ENCODE data around the gene MAPK8IP3.
A peak's percentile ranks its signal among the peaks of the same experiment; 100 is the strongest.

The MAPK8IP3 gene

GRCh38 chr16:1741553-1742165, 35.7 kb downstream of the MAPK8IP3 start:
- H3K4me3 ChIP-seq (ENCODE audit: low read depth, low read length): no peak overlapping the region
- no peaks in the 10 kb centered on the region for H3K27me3 ChIP-seq (ENCODE audit: control insufficient read depth, insufficient read depth, low read length)
- H3K9ac ChIP-seq (ENCODE audit: low read depth, low read length): no peak overlapping the region
- H3K36me3 ChIP-seq (ENCODE audit: control insufficient read depth, insufficient read depth, low read length): peaks cover 14% of the 10 kb centered on the region; the same call in 1 of the 2 replicates
- H3K4me1 ChIP-seq (ENCODE audit: control insufficient read depth, insufficient read depth, low read length): no peaks in the 10 kb centered on the region
- H3K9me3 ChIP-seq (ENCODE audit: control insufficient read depth, insufficient read depth, low read length): peaks cover 32% of the 10 kb centered on the region
- H3K27ac ChIP-seq (ENCODE audit: low read depth, low read length): no peak overlapping the region

DNA sequence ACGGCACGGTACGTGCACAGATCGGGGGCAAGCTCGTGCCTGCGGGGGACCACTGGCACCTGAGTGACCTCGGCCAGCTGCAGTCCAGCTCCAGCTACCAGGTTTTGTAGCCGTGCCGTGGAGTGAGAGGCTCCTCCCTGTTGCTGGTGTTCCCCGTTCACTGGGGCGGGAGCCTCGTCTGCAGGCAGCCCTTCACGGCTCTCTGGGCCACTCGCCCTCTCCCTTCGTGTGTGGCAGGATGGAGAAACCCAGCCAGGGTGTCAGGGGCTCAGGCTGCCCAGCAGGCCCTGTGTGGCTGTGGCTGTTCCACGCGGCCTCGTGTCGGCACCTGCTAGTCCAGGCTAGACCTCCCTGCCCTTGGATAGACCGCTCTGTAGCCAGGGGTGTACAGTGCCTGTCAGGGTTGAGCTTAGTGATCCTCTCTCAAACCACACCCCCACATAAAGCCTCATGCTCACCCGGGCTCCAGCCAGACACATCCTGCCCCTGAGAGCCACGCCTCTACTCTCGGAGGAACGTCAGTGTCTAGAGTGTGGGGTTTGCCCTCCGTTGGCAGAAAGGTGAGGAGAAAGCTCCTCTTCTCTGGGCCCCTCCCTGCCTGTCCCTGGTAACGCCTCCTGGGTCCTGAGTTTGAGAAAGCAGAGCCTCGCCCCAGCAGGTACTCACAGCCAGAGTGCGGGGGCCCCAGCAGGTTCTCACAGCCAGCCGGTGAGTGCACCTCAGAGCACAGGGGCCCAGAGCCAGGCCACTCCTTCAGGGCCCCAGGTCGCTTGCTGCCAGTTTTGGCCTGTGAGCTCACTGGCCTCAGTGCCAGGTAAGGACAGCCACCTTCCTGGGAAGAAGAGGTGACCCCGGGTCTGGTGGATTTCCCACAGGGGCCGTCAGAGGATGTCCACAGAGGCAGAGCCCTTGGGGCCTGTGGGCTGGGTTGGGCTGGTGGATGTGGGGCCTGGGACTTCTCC, 37.7 kb downstream of the MAPK8IP3 start:
- H3K9ac ChIP-seq (ENCODE audit: low read depth, low read length): no peak overlapping the region
- H3K27me3 ChIP-seq (ENCODE audit: control insufficient read depth, insufficient read depth, low read length): no peaks in the 10 kb centered on the region
- no peaks in the 10 kb centered on the region for H3K4me1 ChIP-seq (ENCODE audit: control insufficient read depth, insufficient read depth, low read length)
- peaks cover 19% of the 10 kb centered on the region for H3K36me3 ChIP-seq (ENCODE audit: control insufficient read depth, insufficient read depth, low read length)
- H3K4me3 ChIP-seq (ENCODE audit: low read depth, low read length): no peak overlapping the region
- peaks cover 12% of the 10 kb centered on the region for H3K9me3 ChIP-seq (ENCODE audit: control insufficient read depth, insufficient read depth, low read length)
- no peak overlapping the region for H3K27ac ChIP-seq (ENCODE audit: low read depth, low read length)

- peaks cover 5% of the 10 kb centered on the region for H3K9me3 ChIP-seq (ENCODE audit: control insufficient read depth, insufficient read depth, low read length)
- no peak overlapping the region for H3K4me3 ChIP-seq (ENCODE audit: low read depth, low read length)
- no peak overlapping the region for H3K9ac ChIP-seq (ENCODE audit: low read depth, low read length)
- no peaks in the 10 kb centered on the region for H3K4me1 ChIP-seq (ENCODE audit: control insufficient read depth, insufficient read depth, low read length)
- peaks cover 27% of the 10 kb centered on the region for H3K36me3 ChIP-seq (ENCODE audit: control insufficient read depth, insufficient read depth, low read length)
- H3K27me3 ChIP-seq (ENCODE audit: control insufficient read depth, insufficient read depth, low read length): no peaks in the 10 kb centered on the region
- no peak overlapping the region for H3K27ac ChIP-seq (ENCODE audit: low read depth, low read length)
These were observed 38.4 kb downstream of the MAPK8IP3 start for GRCh38 chr16:1744338-1744840.

DNA sequence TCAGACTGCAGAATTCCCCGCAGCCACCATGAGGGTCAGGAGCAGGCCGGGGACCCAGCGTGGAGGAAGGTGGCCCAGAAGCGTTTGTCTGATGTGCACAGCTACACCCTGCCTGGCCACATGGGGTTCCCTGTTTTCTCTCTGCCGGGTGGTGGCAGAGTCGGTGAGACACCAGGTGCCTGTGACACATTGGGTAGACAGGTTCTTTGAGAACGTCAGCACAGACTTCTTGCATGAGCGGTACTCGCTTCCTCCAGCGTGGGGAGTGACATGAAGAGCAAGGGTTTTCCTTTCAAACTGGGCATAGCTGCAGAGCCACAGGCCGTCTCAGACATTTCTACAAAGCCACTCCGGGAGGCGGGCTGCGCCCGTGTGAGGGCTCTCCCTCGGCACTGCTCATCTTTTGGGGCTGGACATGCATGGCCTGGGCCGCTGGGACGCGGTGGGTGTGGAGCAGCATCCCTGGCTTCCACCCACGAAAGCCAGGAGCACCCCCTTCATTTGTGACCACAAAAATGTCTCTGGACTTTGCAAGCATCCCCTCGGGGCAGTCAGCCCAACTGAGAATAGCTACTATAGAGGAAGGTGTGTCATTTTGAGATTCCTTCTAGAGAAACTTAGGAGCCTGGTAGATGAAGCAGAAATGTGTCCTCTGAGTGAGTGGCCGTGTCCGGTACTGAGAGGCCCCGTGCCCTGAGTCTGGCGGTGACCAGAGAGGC, 39.3 kb downstream of the MAPK8IP3 start:
- Histone ChIP-seq H3K4me3 (ENCODE audit: low read depth, low read length) (no peak overlapping the region), H3K9me3 (ENCODE audit: control insufficient read depth, insufficient read depth, low read length) (no peaks in the 10 kb centered on the region), H3K4me1 (ENCODE audit: control insufficient read depth, insufficient read depth, low read length) (no peaks in the 10 kb centered on the region), H3K9ac (ENCODE audit: low read depth, low read length) (no peak overlapping the region), H3K27ac (ENCODE audit: low read depth, low read length) (peak overlapping the region; percentile 6), H3K36me3 (ENCODE audit: control insufficient read depth, insufficient read depth, low read length) (peaks cover 31% of the 10 kb centered on the region), H3K27me3 (ENCODE audit: control insufficient read depth, insufficient read depth, low read length) (no peaks in the 10 kb centered on the region)

GRCh38 chr16:1745900-1746692, 40.1 kb downstream of the MAPK8IP3 start:
- Histone ChIP-seq H3K27ac (ENCODE audit: low read depth, low read length) (peak overlapping the region; percentile 6), H3K27me3 (ENCODE audit: control insufficient read depth, insufficient read depth, low read length) (no peaks in the 10 kb centered on the region), H3K4me3 (ENCODE audit: low read depth, low read length) (no peak overlapping the region), H3K4me1 (ENCODE audit: control insufficient read depth, insufficient read depth, low read length) (no peaks in the 10 kb centered on the region), H3K36me3 (ENCODE audit: control insufficient read depth, insufficient read depth, low read length) (peaks cover 31% of the 10 kb centered on the region), H3K9ac (ENCODE audit: low read depth, low read length) (no peak overlapping the region), H3K9me3 (ENCODE audit: control insufficient read depth, insufficient read depth, low read length) (no peaks in the 10 kb centered on the region)

DNA sequence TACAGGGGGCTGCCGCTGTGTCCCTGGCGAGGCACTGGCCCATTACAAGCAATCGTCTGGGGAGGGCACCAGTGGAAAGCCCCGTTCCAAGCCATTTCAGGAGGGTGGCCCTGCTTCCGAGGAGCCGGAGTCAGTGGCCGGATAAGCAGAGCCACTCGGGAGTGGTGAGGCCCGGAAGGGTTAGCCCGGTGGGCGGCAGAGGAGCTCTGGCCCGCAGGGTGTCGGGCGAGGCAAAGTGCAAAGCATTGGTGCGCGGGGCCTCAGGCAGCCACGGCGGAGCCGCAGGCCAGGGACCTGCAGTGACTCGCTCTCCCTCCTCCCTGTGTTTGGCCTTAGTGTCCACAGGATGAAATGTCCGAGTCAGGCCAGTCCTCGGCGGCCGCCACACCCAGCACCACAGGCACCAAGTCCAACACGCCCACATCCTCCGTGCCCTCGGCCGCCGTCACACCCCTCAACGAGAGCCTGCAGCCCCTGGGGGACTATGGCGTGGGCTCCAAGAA, 40.7 kb downstream of the MAPK8IP3 start:
- H3K27me3 ChIP-seq (ENCODE audit: control insufficient read depth, insufficient read depth, low read length): no peaks in the 10 kb centered on the region
- H3K36me3 ChIP-seq (ENCODE audit: control insufficient read depth, insufficient read depth, low read length): peaks cover 36% of the 10 kb centered on the region
- H3K9me3 ChIP-seq (ENCODE audit: control insufficient read depth, insufficient read depth, low read length): no peaks in the 10 kb centered on the region
- no peaks in the 10 kb centered on the region for H3K4me1 ChIP-seq (ENCODE audit: control insufficient read depth, insufficient read depth, low read length)
- no peak overlapping the region for H3K27ac ChIP-seq (ENCODE audit: low read depth, low read length)
- H3K4me3 ChIP-seq (ENCODE audit: low read depth, low read length): no peak overlapping the region
- no peak overlapping the region for H3K9ac ChIP-seq (ENCODE audit: low read depth, low read length)

GRCh38 chr16:1747934-1748333, 41.9 kb downstream of the MAPK8IP3 start:
- Histone ChIP-seq H3K9me3 (ENCODE audit: control insufficient read depth, insufficient read depth, low read length) (no peaks in the 10 kb centered on the region), H3K27ac (ENCODE audit: low read depth, low read length) (no peak overlapping the region), H3K36me3 (ENCODE audit: control insufficient read depth, insufficient read depth, low read length) (peaks cover 42% of the 10 kb centered on the region), H3K27me3 (ENCODE audit: control insufficient read depth, insufficient read depth, low read length) (no peaks in the 10 kb centered on the region), H3K4me3 (ENCODE audit: low read depth, low read length) (no peak overlapping the region), H3K9ac (ENCODE audit: low read depth, low read length) (no peak overlapping the region), H3K4me1 (ENCODE audit: control insufficient read depth, insufficient read depth, low read length) (no peaks in the 10 kb centered on the region)

GRCh38 chr16:1749152-1750117, 43.4 kb downstream of the MAPK8IP3 start:
- no peak overlapping the region for H3K27ac ChIP-seq (ENCODE audit: low read depth, low read length)
- peaks cover 35% of the 10 kb centered on the region for H3K36me3 ChIP-seq (ENCODE audit: control insufficient read depth, insufficient read depth, low read length)

DNA sequence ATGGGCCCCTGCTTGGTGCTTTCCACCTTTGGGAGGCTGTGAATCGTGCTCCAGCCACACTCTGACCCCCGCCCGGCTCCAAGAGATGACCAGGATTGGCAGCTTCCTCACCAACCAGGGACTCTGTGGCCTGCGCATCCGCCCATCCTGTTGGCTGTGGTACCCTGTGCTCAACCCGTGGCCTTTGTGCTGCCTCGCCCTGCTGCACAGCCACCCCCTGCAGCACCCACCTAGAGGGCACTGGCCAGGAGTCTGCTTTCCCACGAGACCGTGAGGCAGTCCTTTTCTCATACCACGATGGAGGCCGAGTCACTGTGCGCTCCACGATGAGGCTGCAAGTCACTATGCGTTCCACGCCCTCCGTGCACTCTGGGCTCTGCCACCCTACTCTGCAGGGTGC, 46.0 kb downstream of the MAPK8IP3 start:
- Histone ChIP-seq H3K27ac (ENCODE audit: low read depth, low read length) (no peak overlapping the region), H3K27me3 (ENCODE audit: control insufficient read depth, insufficient read depth, low read length) (no peaks in the 10 kb centered on the region), H3K36me3 (ENCODE audit: control insufficient read depth, insufficient read depth, low read length) (peaks cover 35% of the 10 kb centered on the region), H3K4me3 (ENCODE audit: low read depth, low read length) (no peak overlapping the region), H3K9ac (ENCODE audit: low read depth, low read length) (no peak overlapping the region), H3K9me3 (ENCODE audit: control insufficient read depth, insufficient read depth, low read length) (no peaks in the 10 kb centered on the region), H3K4me1 (ENCODE audit: control insufficient read depth, insufficient read depth, low read length) (no peaks in the 10 kb centered on the region)

More at GRCh38 chr16:1749152-1750117, 43.4 kb downstream of the MAPK8IP3 start:
- H3K4me3 ChIP-seq (ENCODE audit: low read depth, low read length): no peak overlapping the region
- H3K4me1 ChIP-seq (ENCODE audit: control insufficient read depth, insufficient read depth, low read length): no peaks in the 10 kb centered on the region
- no peaks in the 10 kb centered on the region for H3K9me3 ChIP-seq (ENCODE audit: control insufficient read depth, insufficient read depth, low read length)
- no peak overlapping the region for H3K9ac ChIP-seq (ENCODE audit: low read depth, low read length)
- H3K27me3 ChIP-seq (ENCODE audit: control insufficient read depth, insufficient read depth, low read length): no peaks in the 10 kb centered on the region

All from HUES48 (cell line).